HG02981 (cell line): ENCODE data around the gene OR2F1.

Experiments used
- ATAC-seq: cut with Tn5 transposase; IDR thresholded peaks from one replicate; pipeline ENCODE4 v1.9.1; 2021; ENCODE audit warnings: mild to moderate bottlenecking, moderate library complexity; ENCODE audit not compliant: unreplicated experiment

The OR2F1 gene, protein sequence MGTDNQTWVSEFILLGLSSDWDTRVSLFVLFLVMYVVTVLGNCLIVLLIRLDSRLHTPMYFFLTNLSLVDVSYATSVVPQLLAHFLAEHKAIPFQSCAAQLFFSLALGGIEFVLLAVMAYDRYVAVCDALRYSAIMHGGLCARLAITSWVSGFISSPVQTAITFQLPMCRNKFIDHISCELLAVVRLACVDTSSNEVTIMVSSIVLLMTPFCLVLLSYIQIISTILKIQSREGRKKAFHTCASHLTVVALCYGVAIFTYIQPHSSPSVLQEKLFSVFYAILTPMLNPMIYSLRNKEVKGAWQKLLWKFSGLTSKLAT

DNA sequence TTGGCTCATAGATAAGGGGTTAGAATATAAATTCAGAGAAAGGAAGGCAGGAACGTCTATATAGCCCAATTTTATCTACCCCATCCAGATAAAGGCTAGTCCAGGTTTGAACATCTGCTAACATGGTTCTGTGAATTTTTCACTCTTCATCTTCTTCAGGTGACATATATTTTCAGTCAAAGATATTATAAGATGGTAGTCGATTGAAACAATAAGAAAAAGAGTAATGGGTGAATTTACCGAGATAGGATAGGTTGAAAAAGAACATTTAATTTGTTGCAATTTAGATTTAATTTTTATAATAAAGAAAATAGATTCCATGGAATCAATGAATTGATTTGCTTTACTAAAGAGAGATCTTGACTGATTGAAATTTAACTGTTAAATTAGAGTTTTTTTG lies at the start of gene OR2F1:
Gene OR2F1 (plus strand): TSS at position 301 of the 400 bp plus-strand sequence. CDS start 5,127 bp downstream, outside the sequence.
- no peak for ATAC-seq

GRCh38 chr7:143905509-143905908 lies 49.1 kb upstream of the OR2F1 start:
- no peak for ATAC-seq

DNA sequence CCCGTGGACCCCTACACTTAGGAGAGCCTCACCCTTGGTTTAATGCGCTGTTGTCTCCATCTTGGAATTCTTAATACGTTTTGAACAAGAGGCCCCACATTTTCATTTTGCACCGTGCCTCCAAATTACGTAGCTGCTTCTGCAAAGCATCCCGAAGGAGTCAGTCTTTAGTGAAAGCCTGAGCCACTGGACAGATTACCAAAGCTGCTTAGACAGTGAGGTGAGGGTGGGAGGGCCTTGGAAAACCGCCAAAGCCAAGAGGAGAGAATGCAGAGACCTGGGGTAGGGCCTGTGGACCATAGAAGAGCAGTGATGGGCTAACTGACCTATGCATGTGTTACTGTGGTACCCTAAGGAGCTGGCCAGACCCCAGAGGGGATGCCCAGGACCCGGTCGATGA lies 48.5 kb upstream of the OR2F1 start:
- no peak for ATAC-seq

GRCh38 chr7:143906895-143907294 lies 47.7 kb upstream of the OR2F1 start:
- ATAC-seq: no peak

GRCh38 chr7:143908120-143908519 lies 46.5 kb upstream of the OR2F1 start:
- ATAC-seq: no peak

GRCh38 chr7:143909863-143910262 lies 44.8 kb upstream of the OR2F1 start:
- no peak for ATAC-seq

GRCh38 chr7:143910473-143911248 lies 44.0 kb upstream of the OR2F1 start:
- no peak for ATAC-seq

DNA sequence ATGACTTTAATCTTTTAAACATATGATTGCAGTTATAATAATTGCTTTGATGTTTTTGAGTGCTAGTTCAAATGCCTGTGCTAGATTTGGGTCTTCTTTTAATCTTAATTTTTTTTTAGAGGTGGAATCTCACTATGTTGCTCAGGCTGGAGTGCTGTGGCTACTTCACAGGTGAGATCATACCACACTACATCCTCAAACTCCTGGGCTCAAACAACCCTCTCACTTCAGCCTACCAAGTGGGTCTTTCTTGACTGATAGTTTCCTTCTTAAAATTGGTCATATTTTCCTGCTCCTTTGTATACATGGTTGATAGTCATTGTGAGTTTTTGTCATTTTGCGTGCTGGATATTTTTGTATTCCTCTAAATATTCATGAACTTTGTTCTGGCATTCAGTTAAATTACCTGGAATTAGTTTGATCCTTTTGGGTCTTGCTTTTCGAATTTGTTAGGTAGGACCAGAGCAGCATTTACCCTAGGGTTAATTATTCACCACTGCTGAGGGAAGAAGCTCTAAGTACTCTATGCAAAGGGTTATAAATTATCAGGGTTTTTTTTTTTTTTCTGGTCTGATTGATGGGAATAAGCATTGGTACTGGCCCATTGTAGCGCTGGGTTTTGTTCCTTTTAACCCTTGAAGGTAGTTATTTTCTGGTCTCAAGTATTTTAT lies 40.6 kb upstream of the OR2F1 start:
- no peak for ATAC-seq

DNA sequence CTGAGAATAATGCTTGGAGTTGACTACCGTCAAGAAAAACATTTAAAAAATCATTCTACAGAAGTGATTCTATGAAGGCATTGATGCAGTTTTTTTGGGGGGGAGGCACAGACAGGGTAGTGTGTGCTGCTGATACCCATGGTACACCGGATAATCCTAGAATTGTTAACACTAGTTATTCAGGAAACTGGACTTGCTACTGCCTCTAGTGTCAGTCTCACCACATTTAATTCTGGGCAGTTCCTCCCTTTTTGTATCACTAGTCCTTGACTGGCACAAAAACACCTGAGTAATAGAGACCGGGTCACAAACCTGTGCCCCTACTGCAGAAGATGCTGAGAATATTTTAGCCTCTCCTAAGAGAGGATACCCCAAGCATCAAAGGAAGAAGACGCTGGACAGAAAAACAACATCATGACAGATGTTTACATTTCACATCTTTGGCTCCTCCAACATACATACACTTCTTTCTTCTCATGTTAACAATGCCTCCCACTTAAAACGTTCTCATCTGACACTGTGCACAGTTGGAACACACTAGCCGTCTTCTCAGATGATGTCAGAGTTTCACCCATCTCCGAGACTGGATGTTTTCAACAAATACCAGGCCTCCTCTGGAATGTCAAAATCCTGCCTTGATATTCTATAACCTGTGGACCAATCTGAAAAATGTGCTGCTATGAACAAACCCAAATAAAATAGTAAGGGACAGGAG lies 39.5 kb upstream of the OR2F1 start:
- no peak for ATAC-seq

GRCh38 chr7:143924851-143925250 lies 29.8 kb upstream of the OR2F1 start:
- ATAC-seq: no peak

DNA sequence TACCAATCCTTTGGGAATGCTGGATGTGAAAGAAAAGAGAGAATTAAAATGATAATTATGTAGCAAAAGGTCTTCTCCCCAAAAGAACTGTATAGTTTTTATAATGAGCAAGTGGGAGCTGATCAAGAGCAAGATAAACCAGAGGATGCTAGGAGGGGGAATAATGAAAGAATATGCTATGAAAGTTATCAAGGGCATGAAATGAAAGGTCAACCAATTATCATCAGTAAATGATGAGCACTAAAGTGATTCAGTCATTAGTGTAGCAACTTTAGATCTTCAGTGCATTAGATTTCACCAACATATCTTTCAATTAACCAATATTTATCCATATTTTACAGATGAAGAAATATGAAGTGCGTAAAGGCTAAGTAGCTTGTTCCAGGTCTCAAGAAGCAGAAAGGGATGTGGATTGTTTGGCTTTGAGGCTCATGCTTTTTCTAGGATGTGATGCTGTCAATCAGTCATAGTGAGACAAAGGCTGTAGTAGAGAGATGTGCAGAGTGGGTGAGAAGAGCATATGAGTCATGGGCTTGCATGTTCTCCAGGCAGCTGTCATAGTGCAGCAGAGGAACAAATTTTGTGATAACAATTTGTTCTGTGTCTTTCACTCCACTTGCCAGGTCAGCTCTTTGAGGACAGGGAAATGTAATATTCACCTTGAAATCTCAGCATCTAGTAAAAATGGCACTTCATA lies 25.3 kb upstream of the OR2F1 start:
- ATAC-seq: no peak

DNA sequence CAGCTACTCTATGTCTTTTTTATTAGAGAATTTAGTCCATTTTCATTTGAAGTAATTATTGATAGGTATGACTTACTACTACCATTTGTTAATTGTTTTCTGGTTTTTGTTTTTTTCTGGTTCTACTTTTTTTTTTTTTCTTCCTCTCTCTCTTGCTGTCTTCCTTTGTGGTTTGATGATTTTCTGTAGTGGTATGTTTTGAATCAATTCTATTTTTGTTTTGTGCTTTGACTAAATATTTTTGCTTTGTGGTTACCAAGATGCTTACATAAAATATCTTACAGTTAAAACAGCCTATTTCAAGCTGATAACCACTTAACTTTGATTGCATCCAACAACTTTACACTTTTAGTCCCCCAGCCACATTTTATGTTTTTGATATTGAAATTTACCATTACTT lies 22.9 kb upstream of the OR2F1 start:
- ATAC-seq: no peak

DNA sequence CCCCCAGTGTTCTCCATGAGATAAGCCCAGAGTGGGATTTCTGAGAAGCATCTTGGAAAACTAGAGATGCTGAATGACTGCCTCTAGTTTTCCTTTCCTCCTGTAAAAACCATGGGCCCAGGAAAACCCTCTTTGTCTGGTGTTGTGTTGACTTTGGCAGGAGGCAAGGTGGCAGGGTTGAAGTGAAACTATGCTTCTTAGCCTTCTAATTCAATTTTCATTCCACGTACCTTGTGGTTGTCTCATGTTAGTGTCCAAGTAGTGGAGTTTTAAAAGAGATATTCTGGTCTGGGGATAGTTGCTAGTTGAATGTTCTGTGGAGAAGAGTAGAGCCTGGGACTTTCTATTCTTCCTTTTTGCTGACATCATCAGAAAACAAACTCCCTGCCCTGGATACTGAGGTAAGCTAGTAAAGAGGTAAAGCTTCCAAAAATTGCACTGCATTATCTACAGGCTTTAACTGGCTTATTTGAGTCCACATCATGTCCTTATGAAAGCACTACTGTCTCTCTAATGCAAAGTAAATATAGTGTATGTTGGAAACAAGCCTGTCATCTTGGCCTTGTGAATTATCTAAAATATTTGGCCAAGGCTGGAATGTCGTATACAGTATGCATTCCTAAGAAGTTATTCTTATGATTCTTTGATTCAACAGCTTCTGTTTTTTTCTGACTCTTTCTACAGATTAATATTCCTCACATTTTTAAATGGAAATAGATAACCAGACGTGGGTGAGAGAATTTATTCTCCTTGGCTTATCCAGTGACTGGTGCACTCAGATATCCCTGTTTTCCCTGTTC lies 19.9 kb upstream of the OR2F1 start, which contains the start of gene OR2F2:
Gene OR2F2 (plus strand): TSS at position 708 of the 800 bp plus-strand sequence. CDS start 0 bp downstream, at position 708.
- ATAC-seq: no peak

DNA sequence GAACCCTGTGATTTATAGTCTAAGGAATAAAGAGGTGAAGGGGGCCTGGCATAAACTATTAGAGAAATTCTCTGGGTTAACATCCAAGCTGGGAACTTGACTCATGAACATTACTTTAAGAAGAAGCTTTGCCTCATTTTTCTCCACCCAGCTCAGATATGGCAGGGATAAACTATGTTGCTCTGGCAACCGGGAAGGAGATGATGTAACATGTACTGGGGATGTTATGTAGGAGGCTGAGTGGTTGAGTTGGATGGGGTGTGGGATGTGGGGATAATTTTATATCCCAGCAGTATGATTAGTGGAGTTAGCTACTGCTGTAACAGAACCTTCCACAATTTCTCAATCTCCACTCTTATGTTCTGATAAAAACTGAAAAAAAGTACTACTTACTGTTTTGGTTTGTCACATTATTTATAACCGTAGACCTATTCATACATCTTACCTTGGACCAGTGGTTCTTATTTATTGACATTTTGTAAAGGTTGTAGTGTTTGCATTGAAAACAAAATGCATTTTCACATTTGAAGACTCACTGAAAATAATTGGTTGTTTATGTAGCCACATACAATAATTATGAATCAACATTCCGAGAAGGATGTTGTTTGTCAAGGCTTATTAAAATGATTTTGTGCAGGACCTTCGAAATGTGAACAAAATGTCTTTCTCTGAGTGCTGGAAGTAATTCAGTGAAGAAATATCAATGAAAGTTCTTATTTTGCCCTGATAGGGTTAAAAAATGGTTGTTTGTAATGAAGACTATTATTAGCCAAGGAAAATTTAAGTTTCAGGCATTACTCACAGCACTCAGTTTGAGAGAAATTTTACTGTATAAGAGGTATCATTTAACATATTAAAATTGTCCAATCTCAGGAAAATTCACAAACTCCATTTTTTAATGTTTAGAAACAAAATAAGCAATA lies 18.3 kb upstream of the OR2F1 start:
- ATAC-seq: no peak

DNA sequence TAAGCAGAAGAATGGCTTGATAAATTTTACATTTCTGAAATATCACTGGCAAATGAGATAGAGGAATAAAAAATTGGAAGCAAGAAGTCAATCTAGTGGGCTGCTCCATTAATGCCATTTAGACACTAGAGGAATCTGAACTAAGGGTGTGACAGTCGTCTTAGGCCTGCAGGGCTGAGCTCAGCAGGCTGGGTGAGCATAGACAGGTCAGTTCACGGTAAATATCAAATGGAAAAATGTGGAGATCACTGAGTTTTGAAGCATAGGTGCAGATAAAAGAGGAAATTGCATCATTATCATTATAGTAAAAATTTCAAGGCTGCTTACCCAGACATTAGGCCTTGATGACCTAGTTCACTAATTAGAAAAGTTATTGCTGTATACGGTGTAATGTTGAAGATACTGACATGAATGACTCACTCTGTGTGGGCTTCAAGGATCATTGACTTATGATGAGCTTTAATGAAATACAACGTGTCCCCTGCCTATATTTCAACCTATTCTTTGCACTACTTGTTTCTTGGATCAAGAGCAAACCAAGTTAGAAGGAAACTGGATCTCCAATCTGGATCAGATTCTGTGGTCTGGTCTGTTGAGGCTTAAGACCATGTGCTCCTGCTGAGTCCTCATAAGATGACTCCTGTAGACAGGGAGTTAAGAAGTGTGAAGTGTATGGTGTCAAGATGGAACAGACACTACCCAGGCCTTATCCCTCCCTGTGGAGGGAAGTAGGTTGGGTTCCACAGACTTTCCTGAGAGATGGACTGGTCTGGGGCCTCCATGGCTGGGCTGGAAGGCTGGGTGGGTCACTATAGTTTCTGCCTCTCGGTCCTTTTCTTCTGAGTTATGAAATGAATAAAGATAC lies 16.0 kb upstream of the OR2F1 start:
- ATAC-seq: no peak

DNA sequence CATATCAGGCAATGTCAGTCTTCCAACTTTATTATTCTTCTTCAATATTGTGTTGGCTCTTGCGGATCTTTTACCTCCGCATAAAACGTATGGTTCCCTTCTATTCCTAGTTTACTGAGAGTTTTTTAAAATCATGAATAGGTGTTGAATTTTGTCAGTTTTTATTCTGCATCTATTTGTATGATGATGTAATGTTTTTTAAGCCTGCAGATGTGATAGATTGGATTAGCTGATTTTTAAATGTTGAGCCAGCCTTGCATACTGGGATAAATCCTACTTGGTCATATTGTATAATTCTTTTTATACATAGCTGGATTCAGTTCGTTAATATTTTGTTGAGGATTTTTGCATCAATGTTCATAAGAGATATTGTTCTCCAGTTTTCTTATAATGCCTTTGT lies 9.2 kb upstream of the OR2F1 start:
- no peak for ATAC-seq

GRCh38 chr7:143947111-143947510 lies 7.5 kb upstream of the OR2F1 start:
- ATAC-seq: no peak

GRCh38 chr7:143948733-143949132 lies 5.9 kb upstream of the OR2F1 start:
- no peak for ATAC-seq
